Stimulated activated CD4-positive, alpha-beta T cell treated with anti-CD3 and anti-CD28 coated beads, Interleukin-15, amount 100 ng/mL, for 48 hours (primary cell): ENCODE data around the gene GNB4.

Experiments
- DNase-seq, 2 donors: peaks; one replicate each; pipeline ENCODE4 v3.0.0-alpha.2; 2020; ENCODE audit warnings: low read depth in 2 of 2

GNB4 gene

GRCh38 chr3:179363332-179363731 lies 87.9 kb downstream of the GNB4 start:
- no peak for DNase-seq

GRCh38 chr3:179355996-179356395 lies 95.3 kb downstream of the GNB4 start:
- no peak for DNase-seq

GRCh38 chr3:179348325-179349013 lies 102.8 kb downstream of the GNB4 start:
- DNase-seq: no peak

GRCh38 chr3:179347345-179348194 lies 103.7 kb downstream of the GNB4 start, which contains the start of gene MFN1:
TSS of gene MFN1 (plus strand) at chr3:179347709. CDS start at chr3:179348852, 1,143 bp downstream.
- DNase-seq: peak; percentile 78 to 82
